Tibial nerve (tissue), 4 donors: ENCODE data around the gene CPXM1.

ENCODE experiments used
- EP300 ChIP-seq, 2 donors: sonication (generic); formaldehyde crosslinking; IDR thresholded peaks; one replicate each; pipeline ENCODE4 v1.6.1; 2017; ENCODE audit warnings: antibody characterized with exemption in 2 of 2, mild to moderate bottlenecking in 1 of 2
- POLR2A ChIP-seq, 2 donors: fragments of 450-650 bp; IDR thresholded peaks; one replicate each; pipeline ENCODE4 v1.6.1; 2017; ENCODE audit warnings: antibody characterized with exemption in 2 of 2, mild to moderate bottlenecking in 2 of 2, moderate library complexity in 2 of 2
- TF ChIP-seq, protein P1 (sequence below), 5 experiments: fragments of 200-600 bp in 3 of 5; fragments of 450-650 bp in 2 of 5; sonication (generic) in 3 of 5; IDR thresholded peaks; one replicate each; pipeline ENCODE4 v1.5.1; 2016 to 2019; ENCODE audit warnings: antibody characterized with exemption in 5 of 5, mild to moderate bottlenecking in 3 of 5, moderate library complexity in 2 of 5

DNA sequence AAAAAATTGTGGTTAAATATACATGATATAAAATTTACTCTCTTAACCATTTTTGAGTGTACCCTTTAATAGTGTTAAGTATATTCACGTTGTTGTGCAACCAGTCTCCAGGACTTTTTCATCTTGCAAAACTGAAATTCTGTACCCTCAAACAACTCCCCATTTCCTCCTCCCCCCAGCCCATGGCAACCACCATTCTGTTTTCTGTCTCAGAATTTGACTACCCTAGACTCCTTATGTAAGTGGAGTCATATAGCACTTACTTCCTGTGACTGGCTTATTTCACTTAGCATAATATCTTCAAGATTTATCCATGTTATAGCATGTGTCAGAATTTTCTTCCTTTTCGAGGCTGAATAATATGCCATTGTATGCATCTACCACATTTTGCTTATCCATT, 45.2 kb upstream of the CPXM1 start:
- TF ChIP-seq, protein P1, sequence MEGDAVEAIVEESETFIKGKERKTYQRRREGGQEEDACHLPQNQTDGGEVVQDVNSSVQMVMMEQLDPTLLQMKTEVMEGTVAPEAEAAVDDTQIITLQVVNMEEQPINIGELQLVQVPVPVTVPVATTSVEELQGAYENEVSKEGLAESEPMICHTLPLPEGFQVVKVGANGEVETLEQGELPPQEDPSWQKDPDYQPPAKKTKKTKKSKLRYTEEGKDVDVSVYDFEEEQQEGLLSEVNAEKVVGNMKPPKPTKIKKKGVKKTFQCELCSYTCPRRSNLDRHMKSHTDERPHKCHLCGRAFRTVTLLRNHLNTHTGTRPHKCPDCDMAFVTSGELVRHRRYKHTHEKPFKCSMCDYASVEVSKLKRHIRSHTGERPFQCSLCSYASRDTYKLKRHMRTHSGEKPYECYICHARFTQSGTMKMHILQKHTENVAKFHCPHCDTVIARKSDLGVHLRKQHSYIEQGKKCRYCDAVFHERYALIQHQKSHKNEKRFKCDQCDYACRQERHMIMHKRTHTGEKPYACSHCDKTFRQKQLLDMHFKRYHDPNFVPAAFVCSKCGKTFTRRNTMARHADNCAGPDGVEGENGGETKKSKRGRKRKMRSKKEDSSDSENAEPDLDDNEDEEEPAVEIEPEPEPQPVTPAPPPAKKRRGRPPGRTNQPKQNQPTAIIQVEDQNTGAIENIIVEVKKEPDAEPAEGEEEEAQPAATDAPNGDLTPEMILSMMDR (IDR thresholded peaks at IDR 0.05), result no peak
- TF ChIP-seq EP300 (IDR thresholded peaks at IDR 0.05) (no peak), POLR2A (IDR thresholded peaks at IDR 0.05) (no peak)
